NCI-H128 (cell line): ENCODE measurements around the gene RIMKLB.
"Not testable (repeated sequence)": the region's sequence is repeated elsewhere in the genome, so short reads cannot be mapped to it uniquely, and the experiment has no call there.

Source experiments
- DNase-seq: peaks from one replicate; lab custom pipeline; 2025; ENCODE audit not compliant: unreplicated experiment; lab: John Stamatoyannopoulos, UW

The RIMKLB gene

DNA sequence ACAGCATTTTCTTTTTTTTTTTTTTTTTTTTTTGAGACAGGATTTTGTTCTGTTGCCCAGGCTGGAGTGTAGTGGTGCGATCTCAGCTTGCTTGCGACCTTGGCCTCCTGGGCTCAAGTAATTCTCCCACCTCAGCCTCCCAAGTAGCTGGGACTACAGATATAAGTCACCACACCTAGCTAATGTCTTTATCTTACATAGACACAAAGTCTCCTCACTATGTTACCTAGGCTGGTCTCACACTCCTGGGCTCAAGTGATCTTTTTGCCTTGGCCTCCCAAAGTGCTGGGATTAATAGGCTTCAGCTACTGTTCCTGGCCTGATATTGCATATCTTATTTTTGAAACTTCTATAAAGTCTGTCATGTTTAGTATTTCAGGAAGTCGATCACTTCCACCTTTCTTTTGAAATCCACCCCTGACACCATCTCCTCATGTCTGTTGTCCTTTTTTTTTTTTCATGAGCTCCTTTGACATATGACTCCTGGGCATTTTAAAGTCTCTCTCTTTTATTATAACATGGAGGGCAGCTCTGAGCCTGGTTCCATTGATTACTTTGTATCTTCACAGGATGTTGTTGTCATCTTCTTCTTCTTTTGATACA, 118.8 kb downstream of the RIMKLB start:
- no peak for DNase-seq

- DNase-seq, result no peak
Measured at GRCh38 chr12:8817856-8818255, 120.1 kb downstream of the RIMKLB start.

GRCh38 chr12:8818526-8818925, 120.7 kb downstream of the RIMKLB start:
- DNase-seq, result no peak

- DNase-seq, result no peak
Measured at GRCh38 chr12:8819666-8819980, 121.8 kb downstream of the RIMKLB start.

GRCh38 chr12:8820676-8821407, 123.1 kb downstream of the RIMKLB start:
- DNase-seq, result not testable (repeated sequence)

DNA sequence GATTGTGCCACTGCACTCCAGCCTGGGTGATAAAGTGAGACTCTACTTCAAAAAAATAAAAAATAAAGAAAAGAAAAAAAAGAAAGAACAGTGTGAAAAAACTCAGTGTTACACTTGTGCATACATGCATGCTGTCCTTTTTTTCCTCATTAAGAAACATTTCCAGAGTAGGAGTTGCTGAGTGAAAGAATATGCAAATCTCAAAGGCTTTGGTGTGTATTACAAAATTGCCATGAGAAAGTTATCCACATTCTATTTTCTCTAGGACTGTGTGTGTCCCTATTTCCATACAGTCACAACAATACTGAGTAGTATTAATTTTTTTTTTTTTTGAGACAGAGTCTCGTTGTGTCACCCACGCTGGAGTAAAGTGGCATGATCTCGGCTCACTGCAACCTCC, 123.8 kb downstream of the RIMKLB start:
- DNase-seq, result no peak

DNA sequence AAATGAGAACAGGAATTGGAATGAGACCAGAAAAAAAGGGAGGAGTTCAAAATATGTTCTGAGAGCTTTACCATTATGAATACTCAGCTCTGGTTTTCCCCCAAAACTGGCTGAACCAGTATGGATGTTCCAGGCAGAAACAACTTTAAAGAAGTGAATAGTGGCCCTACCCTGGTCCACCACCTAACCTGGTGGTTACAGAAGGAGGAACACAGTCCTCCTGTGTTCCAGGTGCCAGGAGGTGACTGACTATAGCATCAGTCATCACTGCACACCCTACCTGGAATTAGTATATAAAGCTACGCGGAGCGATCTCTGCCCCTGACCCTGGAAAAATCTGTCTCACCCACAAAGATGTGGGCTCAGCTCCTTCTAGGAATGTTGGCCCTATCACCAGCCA, 124.5 kb downstream of the RIMKLB start, which contains the start of gene A2ML1:
Gene A2ML1 (plus strand): TSS at position 324 of the 400 bp plus-strand sequence. CDS start 31 bp downstream, at position 355.
- no peak for DNase-seq

DNA sequence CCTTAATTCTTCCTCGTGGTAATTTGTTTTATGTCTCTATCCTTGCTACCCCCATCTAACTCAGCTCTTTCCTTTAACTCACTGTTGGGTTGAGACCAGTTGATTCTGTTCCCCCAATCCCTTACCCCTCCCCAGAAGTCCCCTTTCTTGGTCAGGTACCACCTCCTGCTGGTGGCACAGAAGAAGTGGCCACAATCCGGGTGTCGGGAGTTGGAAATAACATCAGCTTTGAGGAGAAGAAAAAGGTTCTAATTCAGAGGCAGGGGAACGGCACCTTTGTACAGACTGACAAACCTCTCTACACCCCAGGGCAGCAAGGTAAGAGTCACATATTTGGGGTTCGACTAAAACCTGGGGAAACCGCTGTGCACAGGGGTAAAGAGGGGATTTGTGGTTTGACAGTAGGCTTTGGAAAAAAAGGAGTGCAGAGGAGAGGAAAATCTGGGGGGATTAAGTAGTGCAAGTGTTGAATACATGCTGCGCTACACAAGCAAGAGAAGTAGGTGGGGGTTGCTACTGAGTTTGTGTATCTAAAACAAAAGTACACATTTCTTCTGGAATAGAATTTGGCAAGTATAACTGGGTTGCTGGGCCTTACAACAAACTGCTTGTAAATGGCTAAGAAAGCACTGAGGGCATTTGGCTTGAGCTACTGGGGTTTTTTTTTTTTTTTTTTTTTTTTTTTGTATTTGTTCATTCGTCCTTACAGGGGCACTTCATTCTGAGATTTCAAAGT, 125.9 kb downstream of the RIMKLB start:
- DNase-seq, result no peak

- no peak for DNase-seq
Measured at GRCh38 chr12:8827551-8828256, 129.9 kb downstream of the RIMKLB start.

GRCh38 chr12:8828257-8829124, 130.7 kb downstream of the RIMKLB start:
- DNase-seq, result no peak

DNA sequence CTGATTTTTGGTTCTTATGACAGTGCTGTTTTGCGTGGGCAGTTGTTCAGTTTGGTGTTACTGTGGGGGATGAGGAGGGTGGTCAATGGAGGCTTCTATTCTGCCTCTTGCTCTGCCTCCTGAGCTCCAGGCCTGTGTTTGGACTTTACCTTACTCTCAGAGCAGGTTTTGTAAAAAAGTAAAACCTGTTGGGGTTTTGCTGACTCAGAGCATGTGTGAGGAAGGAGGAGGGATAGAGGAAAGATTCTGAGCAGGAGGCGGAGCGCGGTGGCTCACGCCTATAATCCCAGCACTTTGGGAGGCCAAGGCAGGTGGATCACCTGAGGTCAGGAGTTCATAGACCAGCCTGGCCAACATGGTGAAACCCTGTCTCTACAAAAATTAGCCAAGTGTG, 131.3 kb downstream of the RIMKLB start:
- DNase-seq, result no peak

DNA sequence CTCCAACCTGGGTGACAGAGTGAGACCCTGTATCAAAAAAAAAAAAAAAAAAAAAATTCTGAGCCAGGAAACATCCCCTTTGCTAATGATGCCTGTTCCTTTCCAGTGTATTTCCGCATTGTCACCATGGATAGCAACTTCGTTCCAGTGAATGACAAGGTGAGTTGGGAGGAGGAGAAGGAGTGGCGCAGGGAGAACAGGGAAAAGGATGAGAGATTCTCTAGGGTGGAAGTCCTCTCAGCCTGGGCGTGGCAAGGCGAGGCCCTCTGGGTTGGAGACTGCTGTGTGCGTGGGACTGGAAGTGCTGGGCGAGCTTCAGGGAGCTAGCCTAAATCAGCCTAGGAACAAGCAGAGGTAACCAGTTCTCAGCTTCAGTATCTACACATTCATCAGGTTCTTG, 131.8 kb downstream of the RIMKLB start:
- DNase-seq, result no peak

GRCh38 chr12:8831116-8831515, 133.3 kb downstream of the RIMKLB start:
- DNase-seq, result no peak

DNA sequence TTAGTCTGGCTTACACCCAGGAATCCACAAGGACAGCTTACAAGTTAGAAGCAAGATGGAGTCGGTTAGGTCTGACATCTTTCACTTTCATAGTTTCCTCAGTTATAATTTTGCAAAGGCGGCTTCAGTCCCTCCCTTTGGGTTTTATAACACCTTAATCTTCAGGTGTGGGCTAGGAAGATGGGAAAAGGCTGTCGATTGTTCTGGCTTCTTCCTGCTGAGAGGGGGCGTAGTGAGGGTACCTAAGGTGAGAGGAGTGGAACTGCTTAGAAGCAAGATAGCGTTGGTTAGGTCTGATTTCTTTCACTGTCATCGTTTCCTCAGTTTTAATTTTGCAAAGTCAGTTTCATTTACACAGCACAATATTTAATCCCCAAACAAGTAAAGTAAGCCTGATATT, 134.7 kb downstream of the RIMKLB start:
- no peak for DNase-seq
